Neural cell (in vitro differentiated cells): ENCODE data around the gene FOXF2.

ENCODE experiments used
- EZH2 ChIP-seq: fragments of 200-600, 300-800 bp; shearing (Covaris generic), sonication (generic); IDR thresholded peaks from 2 replicates; pipeline ENCODE4 v1.6.1; 2014; ENCODE audit warnings: antibody characterized with exemption, low read length, borderline replicate concordance, mild to moderate bottlenecking; ENCODE audit not compliant: insufficient read depth, poor library complexity, severe bottlenecking
- MXI1 ChIP-seq: fragments of 450-650 bp; conservative IDR thresholded peaks from 2 replicates; pipeline ENCODE4 v1.6.1; 2014; ENCODE audit warnings: antibody characterized with exemption, mild to moderate bottlenecking; ENCODE audit not compliant: poor library complexity, severe bottlenecking
- TF ChIP-seq, protein P1 (sequence below): fragments of 450-650 bp; IDR thresholded peaks from 2 replicates; pipeline ENCODE4 v1.5.1; 2014; ENCODE audit warnings: antibody characterized with exemption, mild to moderate bottlenecking, moderate library complexity; ENCODE audit not compliant: poor library complexity, severe bottlenecking

DNA sequence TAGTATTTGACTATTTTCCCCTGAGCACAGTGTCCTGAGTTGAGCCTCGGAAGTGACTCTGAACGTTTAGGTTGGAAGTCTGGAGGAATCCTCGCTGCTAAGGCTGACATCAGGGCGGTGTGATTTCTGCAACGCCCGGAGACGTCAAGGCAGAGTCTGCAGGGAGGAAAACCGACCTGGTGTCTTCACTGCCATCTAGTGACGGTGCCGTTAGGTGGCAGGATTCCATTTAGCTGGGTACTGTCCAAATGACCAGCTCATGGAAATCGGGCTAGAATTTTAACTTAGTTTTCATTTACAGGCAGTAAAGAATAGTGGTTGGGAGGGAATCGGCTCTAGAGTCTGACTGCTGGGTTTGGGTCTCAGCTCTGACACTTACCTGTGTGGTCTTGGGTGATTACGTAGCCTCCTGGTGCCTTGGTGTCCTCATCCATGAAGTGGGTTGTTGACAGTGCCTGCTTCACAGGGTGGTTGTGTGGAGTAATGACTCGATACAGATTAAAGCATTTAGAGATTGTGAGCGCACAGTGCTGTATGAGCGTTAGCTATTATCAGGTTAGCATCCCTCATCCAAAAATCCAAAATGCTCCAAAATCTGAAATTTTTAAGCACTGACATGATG, 35.0 kb downstream of the FOXF2 start:
- TF ChIP-seq, protein P1, sequence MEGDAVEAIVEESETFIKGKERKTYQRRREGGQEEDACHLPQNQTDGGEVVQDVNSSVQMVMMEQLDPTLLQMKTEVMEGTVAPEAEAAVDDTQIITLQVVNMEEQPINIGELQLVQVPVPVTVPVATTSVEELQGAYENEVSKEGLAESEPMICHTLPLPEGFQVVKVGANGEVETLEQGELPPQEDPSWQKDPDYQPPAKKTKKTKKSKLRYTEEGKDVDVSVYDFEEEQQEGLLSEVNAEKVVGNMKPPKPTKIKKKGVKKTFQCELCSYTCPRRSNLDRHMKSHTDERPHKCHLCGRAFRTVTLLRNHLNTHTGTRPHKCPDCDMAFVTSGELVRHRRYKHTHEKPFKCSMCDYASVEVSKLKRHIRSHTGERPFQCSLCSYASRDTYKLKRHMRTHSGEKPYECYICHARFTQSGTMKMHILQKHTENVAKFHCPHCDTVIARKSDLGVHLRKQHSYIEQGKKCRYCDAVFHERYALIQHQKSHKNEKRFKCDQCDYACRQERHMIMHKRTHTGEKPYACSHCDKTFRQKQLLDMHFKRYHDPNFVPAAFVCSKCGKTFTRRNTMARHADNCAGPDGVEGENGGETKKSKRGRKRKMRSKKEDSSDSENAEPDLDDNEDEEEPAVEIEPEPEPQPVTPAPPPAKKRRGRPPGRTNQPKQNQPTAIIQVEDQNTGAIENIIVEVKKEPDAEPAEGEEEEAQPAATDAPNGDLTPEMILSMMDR = no peak
- no peak for TF ChIP-seq MXI1
- no peak for TF ChIP-seq EZH2
